Lower leg skin (tissue), 4 donors: ENCODE data around the gene TMEM14C. TPM values are rescaled to one million over a fixed set of nuclear protein-coding genes. Genes with fewer than 3 reads are reported as not detected.

ENCODE experiments used
- DNase-seq, 2 donors: peaks; one replicate each; pipeline ENCODE4 v3.0.0-alpha.2; 2019; ENCODE audit warnings: low spot score in 2 of 2
- H3K4me3 ChIP-seq: fragments of 200-600 bp; sonication (generic); 2 replicates; pipeline ENCODE4 v1.5.1; 2017; ENCODE audit warnings: mild to moderate bottlenecking, low read depth; ENCODE audit not compliant: poor library complexity, severe bottlenecking
- POLR2A ChIP-seq, 2 donors: fragments of 450-650 bp; IDR thresholded peaks; one replicate each; pipeline ENCODE4 v1.6.1; 2016 to 2017; ENCODE audit warnings: antibody characterized with exemption in 2 of 2, mild to moderate bottlenecking in 1 of 2, moderate library complexity in 1 of 2
- WGBS, 2 donors: methylation state at CpG; one replicate each; pipeline ENCODE4 v1.1.5; 2018; 5-methylcytosine and 5-hydroxymethylcytosine counted together
- intact Hi-C: fragments of 100-400 bp; cut with DNase I; formaldehyde crosslinking; loops from one replicate; pipeline ENCODE4 v1.15.0; 2023; ENCODE audit warnings: low total_unique reads
- total RNA-seq, 4 donors: library from RNA; depleted of rRNA; stranded (reverse); fragments of >200 nt; gene quantifications; one replicate each; pipeline ENCODE4 v1.1.0, GENCODE V29; 2016
- TF ChIP-seq, protein P1 (sequence below), 3 donors: fragments of 450-650 bp; IDR thresholded peaks; one replicate each; pipeline ENCODE4 v1.5.1; 2016; ENCODE audit warnings: antibody characterized with exemption in 3 of 3, mild to moderate bottlenecking in 3 of 3, moderate library complexity in 2 of 3

The TMEM14C gene
- total RNA-seq, 4 donors from 2014 or later: 69.5 to 99.6 (median 85.0) TPM

DNA sequence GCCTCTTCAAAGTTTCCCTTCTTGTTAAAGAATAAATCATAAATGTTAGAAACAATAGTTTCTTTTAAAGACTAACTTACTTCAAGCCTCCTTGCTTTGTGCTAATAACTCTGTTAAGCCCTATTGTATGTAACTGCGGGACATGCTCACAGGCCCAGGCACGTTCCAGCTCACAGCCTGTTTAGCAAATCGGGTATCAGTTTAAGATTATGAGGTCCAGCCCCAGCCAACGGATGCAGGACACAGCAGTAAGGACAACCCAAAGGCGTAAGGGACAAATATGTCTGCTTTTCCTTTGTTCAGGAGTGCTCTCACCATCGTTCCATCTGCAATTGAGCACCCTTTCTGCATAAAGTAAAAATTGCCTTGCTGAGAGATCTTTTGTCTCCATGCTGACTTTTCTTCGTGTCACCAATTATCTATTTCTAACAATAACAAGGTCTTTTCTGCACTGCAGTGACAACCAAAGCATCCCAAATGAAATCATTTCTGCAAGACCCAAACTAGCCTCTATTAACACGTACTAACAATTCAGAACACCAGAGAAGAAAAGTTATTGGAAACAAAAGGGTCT, 29.8 kb upstream of the TMEM14C start:
- no peak for TF ChIP-seq POLR2A (IDR thresholded peaks at IDR 0.05)
- TF ChIP-seq, protein P1, sequence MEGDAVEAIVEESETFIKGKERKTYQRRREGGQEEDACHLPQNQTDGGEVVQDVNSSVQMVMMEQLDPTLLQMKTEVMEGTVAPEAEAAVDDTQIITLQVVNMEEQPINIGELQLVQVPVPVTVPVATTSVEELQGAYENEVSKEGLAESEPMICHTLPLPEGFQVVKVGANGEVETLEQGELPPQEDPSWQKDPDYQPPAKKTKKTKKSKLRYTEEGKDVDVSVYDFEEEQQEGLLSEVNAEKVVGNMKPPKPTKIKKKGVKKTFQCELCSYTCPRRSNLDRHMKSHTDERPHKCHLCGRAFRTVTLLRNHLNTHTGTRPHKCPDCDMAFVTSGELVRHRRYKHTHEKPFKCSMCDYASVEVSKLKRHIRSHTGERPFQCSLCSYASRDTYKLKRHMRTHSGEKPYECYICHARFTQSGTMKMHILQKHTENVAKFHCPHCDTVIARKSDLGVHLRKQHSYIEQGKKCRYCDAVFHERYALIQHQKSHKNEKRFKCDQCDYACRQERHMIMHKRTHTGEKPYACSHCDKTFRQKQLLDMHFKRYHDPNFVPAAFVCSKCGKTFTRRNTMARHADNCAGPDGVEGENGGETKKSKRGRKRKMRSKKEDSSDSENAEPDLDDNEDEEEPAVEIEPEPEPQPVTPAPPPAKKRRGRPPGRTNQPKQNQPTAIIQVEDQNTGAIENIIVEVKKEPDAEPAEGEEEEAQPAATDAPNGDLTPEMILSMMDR (IDR thresholded peaks at IDR 0.05): no peak
- WGBS, 2 donors: 83 to 89% methylated on average over 8 of the region's 8 CpGs
- no peak for DNase-seq
- no peak overlapping the region for H3K4me3 ChIP-seq
- intact Hi-C loops: no loop called here

DNA sequence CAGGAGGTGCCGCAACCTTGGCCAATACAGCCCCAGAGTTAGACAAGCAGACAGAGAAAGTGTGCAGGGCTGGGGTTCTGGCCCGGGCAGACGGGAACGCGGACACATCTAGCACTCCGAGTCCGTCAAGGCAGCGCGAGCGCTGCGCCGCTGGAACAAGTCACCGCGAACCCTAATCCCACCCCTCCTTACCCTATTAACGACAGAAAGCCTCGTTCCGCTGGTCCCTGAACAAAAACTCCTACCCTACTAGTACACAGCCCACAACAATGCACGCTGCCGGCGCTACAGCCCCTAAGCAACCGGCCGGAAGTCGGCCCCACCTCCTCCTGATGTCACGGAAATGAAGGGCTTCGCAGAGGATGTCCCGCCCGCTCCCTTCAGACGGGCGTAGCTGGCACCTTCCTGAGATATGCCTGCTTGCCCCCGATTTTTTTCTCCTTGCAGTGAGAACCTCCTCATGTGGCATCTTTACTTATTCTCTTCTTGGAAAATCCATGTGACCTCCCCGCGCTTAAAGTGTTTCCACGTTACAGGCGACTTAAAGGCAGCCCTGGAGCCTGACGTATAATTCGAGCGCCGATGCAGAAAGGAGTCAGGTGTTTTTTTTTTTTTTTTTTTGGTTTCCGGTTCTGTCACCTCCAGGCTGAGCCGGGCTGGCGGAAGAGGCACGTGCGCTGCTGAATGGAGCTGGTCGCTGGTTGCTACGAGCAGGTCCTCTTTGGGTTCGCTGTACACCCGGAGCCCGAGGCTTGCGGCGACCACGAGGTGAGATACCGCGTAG, 28.4 kb upstream of the TMEM14C start, which contains the start of the genes C6orf52 and PAK1IP1:
Gene C6orf52, minus strand, starts transcription at position 315 of the 784 bp plus-strand sequence. CDS start 7,066 bp downstream, outside the sequence.
Gene PAK1IP1, plus strand, starts transcription at position 671 of the 784 bp plus-strand sequence. Its CDS starts 14 bp downstream, at position 685.
- intact Hi-C loops: no loop called here
- WGBS, 2 donors: 0 to 1% methylated on average over 53 of the region's 53 CpGs

DNA sequence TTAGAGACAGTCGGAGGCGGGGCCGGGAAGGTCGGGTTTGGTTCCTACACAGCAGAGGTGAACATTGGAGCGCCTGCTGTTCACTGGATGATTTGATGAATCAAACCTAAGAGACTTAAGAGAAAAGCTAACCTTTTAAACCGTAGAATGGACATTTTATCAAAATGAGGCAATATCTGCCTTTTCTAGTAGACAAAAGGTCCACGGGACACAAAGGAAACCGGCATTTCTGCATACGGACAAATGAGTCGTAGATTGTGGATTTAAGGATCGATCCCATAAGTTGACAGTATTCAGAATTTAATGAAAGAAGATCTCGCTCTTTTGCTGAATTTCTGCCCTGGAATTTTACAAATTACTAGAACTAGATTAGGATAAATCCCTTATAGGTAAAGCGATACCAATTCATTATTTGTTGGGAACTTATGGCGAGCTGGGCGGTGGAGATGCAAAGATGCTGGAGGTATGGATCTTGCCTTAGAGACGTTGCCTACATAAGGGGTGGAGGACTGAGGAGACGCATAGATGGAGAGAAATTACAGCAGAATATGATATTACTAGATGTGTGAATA, 27.7 kb upstream of the TMEM14C start:
- H3K4me3 ChIP-seq: peak overlapping the region; percentile 56
- no peak for TF ChIP-seq POLR2A (IDR thresholded peaks at IDR 0.05)
- TF ChIP-seq, protein P1 (IDR thresholded peaks at IDR 0.05): no peak
- no peak for DNase-seq
- 1% methylated on average over 17 of the region's 17 CpGs for WGBS, 2 donors
- intact Hi-C loops: no loop called here

More for the DNA sequence above, 28.4 kb upstream of the TMEM14C start, which contains the start of the genes C6orf52 and PAK1IP1:
- peak in 1 of 2 donors; percentile 8 for TF ChIP-seq POLR2A (IDR thresholded peaks at IDR 0.05)
- TF ChIP-seq, protein P1 (IDR thresholded peaks at IDR 0.05): no peak
- peak; percentile 92 to 99 for DNase-seq
- peak within 1 kb of the TSS; percentile 77 for H3K4me3 ChIP-seq

DNA sequence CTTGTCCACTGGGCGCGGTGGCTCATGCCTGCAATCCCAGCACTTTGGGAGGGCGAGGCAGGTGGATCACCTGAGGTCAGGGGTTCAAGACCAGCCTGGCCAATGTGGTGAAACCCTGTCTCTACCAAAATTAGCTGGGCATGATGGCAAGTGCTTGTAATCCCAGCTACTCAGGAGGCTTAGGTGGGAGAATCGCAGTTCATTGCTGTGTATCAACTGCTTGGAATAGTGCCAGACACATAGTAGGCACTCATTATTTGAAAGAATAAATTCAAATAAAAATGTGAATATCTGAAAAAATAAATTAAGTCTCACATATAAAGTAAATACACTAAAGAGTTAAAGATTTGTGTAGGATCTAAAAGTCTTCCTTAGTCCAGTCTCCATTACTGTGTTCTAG, 26.2 kb upstream of the TMEM14C start:
- no peak for TF ChIP-seq POLR2A (IDR thresholded peaks at IDR 0.05)
- TF ChIP-seq, protein P1 (IDR thresholded peaks at IDR 0.05): no peak
- H3K4me3 ChIP-seq: no peak overlapping the region
- intact Hi-C loops: no loop called here
- no peak for DNase-seq
- WGBS, 2 donors: 94 to 95% methylated on average over 4 of the region's 4 CpGs

DNA sequence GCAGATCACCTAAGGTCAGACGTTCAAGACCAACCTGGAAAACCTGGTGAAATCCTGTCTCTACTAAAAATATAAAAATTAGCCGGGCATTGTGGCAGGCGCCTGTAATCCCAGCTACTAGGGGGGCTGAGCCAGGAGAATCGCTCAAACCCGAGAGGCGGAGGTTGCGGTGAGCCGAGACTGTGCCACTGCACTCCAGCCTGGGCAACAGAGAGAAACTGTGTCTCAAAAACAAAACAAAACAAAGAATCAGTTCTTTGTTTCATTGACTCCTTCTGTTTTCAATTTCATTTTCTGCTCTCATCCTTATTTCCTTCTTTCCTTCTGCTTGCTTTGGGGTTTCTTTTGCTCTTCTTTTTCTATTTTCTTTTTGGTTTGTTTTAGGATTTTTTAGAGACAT, 8.9 kb upstream of the TMEM14C start:
- TF ChIP-seq, protein P1 (IDR thresholded peaks at IDR 0.05): no peak
- no peak for TF ChIP-seq POLR2A (IDR thresholded peaks at IDR 0.05)
- no peak for DNase-seq
- 79 to 88% methylated on average over 8 of the region's 8 CpGs for WGBS, 2 donors
- H3K4me3 ChIP-seq: no peak overlapping the region
- intact Hi-C loops: no loop called here
